ACHN (cell line): Measurements from ENCODE around the gene SNX21.
A peak's percentile ranks its signal among the peaks of the same experiment; 100 is the strongest.
"Not testable (repeated sequence)": the region's sequence is repeated elsewhere in the genome, so short reads cannot be mapped to it uniquely, and the experiment has no call there.

Source experiments
- DNase-seq: peaks from one replicate; pipeline ENCODE4 v3.0.0-alpha.2; 2015
- in situ Hi-C: cut with HindIII; loops from 2 replicates; pipeline ENCODE4 v1.10.0; 2017; ENCODE audit warnings: low sequenced_read_pairs, low pct_ligation_motif_present, low pct_unique_long_range_greater_than_20kb

The SNX21 gene

GRCh38 chr20:45819466-45819865 lies 14.1 kb upstream of the SNX21 start:
- DNase-seq, result no peak
- in situ Hi-C loops, result no loop called here

GRCh38 chr20:45821947-45822346 lies 11.7 kb upstream of the SNX21 start:
- in situ Hi-C loops, result no loop called here
- no peak for DNase-seq

GRCh38 chr20:45822857-45823256 lies 10.7 kb upstream of the SNX21 start:
- in situ Hi-C loops, result no loop called here
- no peak for DNase-seq

- peak; percentile 24 for DNase-seq
- in situ Hi-C loops, result no loop called here
These were observed 9.4 kb upstream of the SNX21 start for GRCh38 chr20:45823949-45824835.

- in situ Hi-C loops, result no loop called here
- DNase-seq, result no peak
These were observed 7.1 kb upstream of the SNX21 start for GRCh38 chr20:45826381-45827019.

GRCh38 chr20:45827030-45827652 lies 6.5 kb upstream of the SNX21 start, which contains the start of gene TNNC2:
Gene TNNC2 (minus strand): TSS chr20:45827312. CDS start chr20:45827248, 64 bp downstream.
- in situ Hi-C loops, result no loop called here
- DNase-seq, result no peak

- DNase-seq, result no peak
- in situ Hi-C loops, result no loop called here
These were observed 5.9 kb upstream of the SNX21 start for GRCh38 chr20:45827712-45828111.

GRCh38 chr20:45828589-45828988 lies 5.0 kb upstream of the SNX21 start:
- DNase-seq, result no peak
- in situ Hi-C loops, result no loop called here

- in situ Hi-C loops, DNase-seq: not testable (repeated sequence)
These were observed 3.9 kb upstream of the SNX21 start for GRCh38 chr20:45829673-45830106.

- no peak for DNase-seq
- in situ Hi-C loops, result no loop called here
These were observed 980 bp upstream of the SNX21 start for GRCh38 chr20:45832619-45833018.

GRCh38 chr20:45833883-45834796 lies 541 bp downstream of the SNX21 start:
- peak; percentile 58 for DNase-seq

GRCh38 chr20:45834797-45835161 lies 1.2 kb downstream of the SNX21 start:
- in situ Hi-C loops, result no loop called here

More at GRCh38 chr20:45833883-45834796, 541 bp downstream of the SNX21 start:
- in situ Hi-C loops, result no loop called here

GRCh38 chr20:45835329-45835765 lies 1.7 kb downstream of the SNX21 start:
- in situ Hi-C loops, result no loop called here
- DNase-seq, result no peak

More at GRCh38 chr20:45834797-45835161, 1.2 kb downstream of the SNX21 start:
- DNase-seq, result no peak

GRCh38 chr20:45835825-45836224 lies 2.2 kb downstream of the SNX21 start:
- DNase-seq, result no peak
- in situ Hi-C loops, result no loop called here

- in situ Hi-C loops, result no loop called here
- no peak for DNase-seq
These were observed 3.2 kb downstream of the SNX21 start for GRCh38 chr20:45836841-45837240.

- no peak for DNase-seq
- in situ Hi-C loops, result no loop called here
These were observed 7.2 kb downstream of the SNX21 start for GRCh38 chr20:45840700-45841198.

- in situ Hi-C loops, result no loop called here
- no peak for DNase-seq
These were observed 8.0 kb downstream of the SNX21 start for GRCh38 chr20:45841407-45842129.
